ENCODE measurements around the gene TGFB3. TPM values are rescaled to one million over a fixed set of nuclear protein-coding genes. Genes with fewer than 3 reads are reported as not detected.
"Not testable (repeated sequence)": the region's sequence is repeated elsewhere in the genome, so short reads cannot be mapped to it uniquely, and the experiment has no call there.

TGFB3 gene
- total RNA-seq, 1 donor from 2014 or later, result 19.2 TPM

GRCh38 chr14:76019676-76020075, 37.9 kb upstream of the TGFB3 start:
- Histone ChIP-seq H3K9me3 (no peaks in the 10 kb centered on the region), H3K27me3 (no peaks in the 10 kb centered on the region), H3K4me1 (no peaks in the 10 kb centered on the region), H3K27ac (no peak overlapping the region), H3K4me3 (no peak overlapping the region), H3K36me3 (peaks cover 0 to 40% of the 10 kb centered on the region in 2 donors)
- TF ChIP-seq POLR2AphosphoS5 (IDR thresholded peaks at IDR 0.05; ENCODE audit: insufficient read depth in 1 of 2, low read depth in 1 of 2), result no peak
- no peak for TF ChIP-seq POLR2A (IDR thresholded peaks at IDR 0.05)
- TF ChIP-seq, protein P1, sequence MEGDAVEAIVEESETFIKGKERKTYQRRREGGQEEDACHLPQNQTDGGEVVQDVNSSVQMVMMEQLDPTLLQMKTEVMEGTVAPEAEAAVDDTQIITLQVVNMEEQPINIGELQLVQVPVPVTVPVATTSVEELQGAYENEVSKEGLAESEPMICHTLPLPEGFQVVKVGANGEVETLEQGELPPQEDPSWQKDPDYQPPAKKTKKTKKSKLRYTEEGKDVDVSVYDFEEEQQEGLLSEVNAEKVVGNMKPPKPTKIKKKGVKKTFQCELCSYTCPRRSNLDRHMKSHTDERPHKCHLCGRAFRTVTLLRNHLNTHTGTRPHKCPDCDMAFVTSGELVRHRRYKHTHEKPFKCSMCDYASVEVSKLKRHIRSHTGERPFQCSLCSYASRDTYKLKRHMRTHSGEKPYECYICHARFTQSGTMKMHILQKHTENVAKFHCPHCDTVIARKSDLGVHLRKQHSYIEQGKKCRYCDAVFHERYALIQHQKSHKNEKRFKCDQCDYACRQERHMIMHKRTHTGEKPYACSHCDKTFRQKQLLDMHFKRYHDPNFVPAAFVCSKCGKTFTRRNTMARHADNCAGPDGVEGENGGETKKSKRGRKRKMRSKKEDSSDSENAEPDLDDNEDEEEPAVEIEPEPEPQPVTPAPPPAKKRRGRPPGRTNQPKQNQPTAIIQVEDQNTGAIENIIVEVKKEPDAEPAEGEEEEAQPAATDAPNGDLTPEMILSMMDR (IDR thresholded peaks at IDR 0.05), result no peak
- DNase-seq (ENCODE audit: extremely low spot score in 2 of 2), result no peak
- intact Hi-C loops (cut with DNase I), result no loop called here

GRCh38 chr14:76015668-76016067, 33.9 kb upstream of the TGFB3 start:
- no peak for TF ChIP-seq POLR2A (IDR thresholded peaks at IDR 0.05)
- TF ChIP-seq, protein P1 (IDR thresholded peaks at IDR 0.05), result no peak
- no peak for TF ChIP-seq POLR2AphosphoS5 (IDR thresholded peaks at IDR 0.05; ENCODE audit: insufficient read depth in 1 of 2, low read depth in 1 of 2)
- H3K27me3 ChIP-seq, result no peaks in the 10 kb centered on the region
- H3K4me1 ChIP-seq, result no peaks in the 10 kb centered on the region
- H3K36me3 ChIP-seq, result peaks cover 0 to 18% of the 10 kb centered on the region in 2 donors
- DNase-seq (ENCODE audit: extremely low spot score in 2 of 2), result no peak
- intact Hi-C loops (cut with DNase I), result no loop called here
- no peak overlapping the region for H3K27ac ChIP-seq
- no peaks in the 10 kb centered on the region for H3K9me3 ChIP-seq
- no peak overlapping the region for H3K4me3 ChIP-seq

DNA sequence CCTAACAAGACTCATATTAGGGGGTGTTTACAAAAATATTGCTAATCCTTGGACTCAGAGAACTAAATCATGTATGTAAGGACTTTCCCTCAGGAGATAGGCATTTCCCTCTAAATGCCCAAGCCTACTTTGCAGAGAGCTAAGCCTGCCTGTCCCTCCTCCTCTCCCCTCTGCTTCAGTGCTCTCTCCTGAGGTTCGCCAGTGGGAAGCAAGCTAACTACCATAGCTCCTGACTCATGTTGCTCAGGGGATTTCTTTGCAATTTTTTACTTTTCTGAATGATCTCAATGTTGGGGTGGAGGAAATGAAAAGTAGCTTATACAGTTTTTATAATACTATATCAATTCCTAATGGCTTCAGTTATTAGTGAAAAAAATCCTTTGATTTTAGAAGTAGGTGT, 33.4 kb upstream of the TGFB3 start:
- Histone ChIP-seq H3K27ac (no peak overlapping the region), H3K27me3 (no peaks in the 10 kb centered on the region), H3K4me3 (no peak overlapping the region), H3K4me1 (no peaks in the 10 kb centered on the region), H3K9me3 (no peaks in the 10 kb centered on the region), H3K36me3 (peaks cover 0 to 16% of the 10 kb centered on the region in 2 donors)
- DNase-seq (ENCODE audit: extremely low spot score in 2 of 2), result no peak
- intact Hi-C loops (cut with DNase I), result no loop called here
- TF ChIP-seq POLR2AphosphoS5 (IDR thresholded peaks at IDR 0.05; ENCODE audit: insufficient read depth in 1 of 2, low read depth in 1 of 2) (no peak), POLR2A (IDR thresholded peaks at IDR 0.05) (no peak)
- TF ChIP-seq, protein P1 (IDR thresholded peaks at IDR 0.05), result no peak

DNA sequence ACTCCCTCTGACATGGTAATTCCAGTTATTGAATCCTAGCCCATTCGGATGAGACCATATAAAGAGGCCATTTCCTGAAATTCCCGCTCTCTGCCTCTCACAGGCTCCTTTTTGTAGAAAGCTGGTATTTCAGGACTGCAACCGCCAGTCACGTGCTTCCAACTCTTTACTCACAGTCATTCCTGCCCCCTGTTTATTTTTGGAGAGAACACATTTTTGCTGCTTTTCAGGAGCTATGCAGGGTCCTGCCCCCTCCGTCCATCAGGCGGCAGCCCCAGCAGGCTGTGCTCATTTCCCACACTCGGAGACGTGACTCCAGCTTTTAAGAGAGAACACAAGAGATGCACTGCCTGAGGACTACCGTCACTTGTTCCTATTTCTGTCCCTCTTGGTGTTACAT, 30.6 kb upstream of the TGFB3 start:
- Histone ChIP-seq H3K9me3 (no peaks in the 10 kb centered on the region), H3K36me3 (peaks cover 0 to 11% of the 10 kb centered on the region in 2 donors), H3K27me3 (no peaks in the 10 kb centered on the region), H3K4me3 (no peak overlapping the region), H3K27ac (peak overlapping the region; percentile 31), H3K4me1 (no peaks in the 10 kb centered on the region)
- no peak for DNase-seq (ENCODE audit: extremely low spot score in 2 of 2)
- TF ChIP-seq POLR2AphosphoS5 (IDR thresholded peaks at IDR 0.05; ENCODE audit: insufficient read depth in 1 of 2, low read depth in 1 of 2) (peak in 1 of 2 donors; percentile 63), POLR2A (IDR thresholded peaks at IDR 0.05) (no peak)
- intact Hi-C loops (cut with DNase I), result no loop called here

GRCh38 chr14:76011930-76012329, 30.1 kb upstream of the TGFB3 start:
- H3K4me3 ChIP-seq, result no peak overlapping the region
- no peak for DNase-seq (ENCODE audit: extremely low spot score in 2 of 2)
- TF ChIP-seq POLR2AphosphoS5 (IDR thresholded peaks at IDR 0.05; ENCODE audit: insufficient read depth in 1 of 2, low read depth in 1 of 2) (no peak), POLR2A (IDR thresholded peaks at IDR 0.05) (no peak)
- TF ChIP-seq, protein P1 (IDR thresholded peaks at IDR 0.05), result no peak
- H3K27me3 ChIP-seq, result no peaks in the 10 kb centered on the region
- H3K9me3 ChIP-seq, result no peaks in the 10 kb centered on the region
- peak overlapping the region; percentile 31 for H3K27ac ChIP-seq
- peaks cover 0 to 11% of the 10 kb centered on the region in 2 donors for H3K36me3 ChIP-seq
- intact Hi-C loops (cut with DNase I), result no loop called here
- H3K4me1 ChIP-seq, result no peaks in the 10 kb centered on the region

- H3K27ac ChIP-seq; intact Hi-C loops (cut with DNase I); DNase-seq (ENCODE audit: extremely low spot score in 2 of 2); H3K4me3 ChIP-seq; H3K4me1 ChIP-seq; H3K9me3 ChIP-seq; H3K27me3 ChIP-seq: not testable (repeated sequence)
- H3K36me3 ChIP-seq, result peaks cover 6 to 28% of the 10 kb centered on the region in 2 donors
Observed at GRCh38 chr14:76009627-76010026, 27.8 kb upstream of the TGFB3 start.

Data from vagina (tissue), 2 donors.